GM12864 (cell line): Measurements from ENCODE around the gene PYGO1.

Experiments used
- DNase-seq: peaks from one replicate; pipeline ENCODE4 v3.0.0-alpha.2; 2011; ENCODE audit warnings: low read depth
- H3K4me3 ChIP-seq: 2 replicates; pipeline ENCODE4 v1.5.1; 2011; ENCODE audit warnings: mild to moderate bottlenecking, low read depth, low read length, control low read depth
- CTCF ChIP-seq: IDR thresholded peaks from 2 replicates; pipeline ENCODE4 v1.5.1; 2011; ENCODE audit warnings: low read depth, mild to moderate bottlenecking, moderate library complexity, low read length, control low read depth, inconsistent platforms; ENCODE audit errors: missing control alignments

The PYGO1 gene

GRCh38 chr15:55527150-55527549 is 61.0 kb downstream of the PYGO1 start:
- TF ChIP-seq CTCF = no peak
- no peak overlapping the region for H3K4me3 ChIP-seq
- no peak for DNase-seq

- H3K4me3 ChIP-seq = no peak overlapping the region
- DNase-seq = peak; percentile 36
- peak; percentile 80 for TF ChIP-seq CTCF
Observed at GRCh38 chr15:55526559-55527036, 61.5 kb downstream of the PYGO1 start.

GRCh38 chr15:55522742-55523450 is 65.2 kb downstream of the PYGO1 start:
- no peak for TF ChIP-seq CTCF
- no peak for DNase-seq
- H3K4me3 ChIP-seq = no peak overlapping the region

- no peak for TF ChIP-seq CTCF
Observed at GRCh38 chr15:55518641-55519040, 69.5 kb downstream of the PYGO1 start.

GRCh38 chr15:55518009-55518408 is 70.1 kb downstream of the PYGO1 start:
- no peak for TF ChIP-seq CTCF
- H3K4me3 ChIP-seq = no peak overlapping the region
- DNase-seq = no peak

More at GRCh38 chr15:55518641-55519040, 69.5 kb downstream of the PYGO1 start:
- no peak overlapping the region for H3K4me3 ChIP-seq
- no peak for DNase-seq

GRCh38 chr15:55515991-55516776 is 72.0 kb downstream of the PYGO1 start:
- no peak for TF ChIP-seq CTCF
- no peak for DNase-seq
- no peak overlapping the region for H3K4me3 ChIP-seq

GRCh38 chr15:55515491-55515890 is 72.7 kb downstream of the PYGO1 start:
- no peak for TF ChIP-seq CTCF
- DNase-seq = no peak
- no peak overlapping the region for H3K4me3 ChIP-seq
